ENCODE results near the gene RUNDC3A. TPM values are rescaled to one million over a fixed set of nuclear protein-coding genes. Genes with fewer than 3 reads are reported as not detected.

Gene RUNDC3A
- total and polyA plus RNA-seq, 8 donors: 0.43 to 40.8 (median 4.5) TPM; not detected in 1

DNA sequence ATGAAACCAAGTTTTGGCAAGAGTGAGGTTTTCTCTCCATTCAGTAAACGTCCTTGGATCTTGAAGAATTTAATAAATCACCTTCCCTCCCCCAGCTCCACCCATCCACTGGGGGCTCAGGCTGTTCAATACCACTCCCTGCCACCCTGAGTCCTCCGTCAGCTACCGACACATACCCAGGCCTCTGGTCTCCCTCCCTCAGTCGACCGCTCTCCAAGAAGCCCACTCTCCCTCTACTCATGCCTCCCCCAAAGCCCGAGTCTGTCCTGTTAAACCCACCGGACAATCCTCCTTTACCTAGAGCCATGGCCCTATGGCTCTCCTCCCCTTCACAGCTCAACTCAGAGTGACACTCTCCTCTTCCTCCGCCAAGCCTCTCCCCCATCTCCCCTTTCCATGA, 20.8 kb upstream of the RUNDC3A start:
- intact Hi-C loops (cut with DNase I; ENCODE audit: low total_unique reads): no loop called here
- Histone ChIP-seq H3K4me1 (no peaks in the 10 kb centered on the region), H3K9me3 (no peaks in the 10 kb centered on the region), H3K27me3 (no peaks in the 10 kb centered on the region), H3K4me3 (no peak overlapping the region), H3K27ac (no peak overlapping the region), H3K36me3 (no peaks in the 10 kb centered on the region)
- WGBS, 5 donors: 63 to 73% (median 71%) methylated on average over 8 of the region's 8 CpGs
- TF ChIP-seq EP300 (IDR thresholded peaks at IDR 0.05) (no peak), POLR2A (IDR thresholded peaks at IDR 0.05) (no peak), POLR2AphosphoS5 (IDR thresholded peaks at IDR 0.05) (no peak)
- TF ChIP-seq, protein P1, sequence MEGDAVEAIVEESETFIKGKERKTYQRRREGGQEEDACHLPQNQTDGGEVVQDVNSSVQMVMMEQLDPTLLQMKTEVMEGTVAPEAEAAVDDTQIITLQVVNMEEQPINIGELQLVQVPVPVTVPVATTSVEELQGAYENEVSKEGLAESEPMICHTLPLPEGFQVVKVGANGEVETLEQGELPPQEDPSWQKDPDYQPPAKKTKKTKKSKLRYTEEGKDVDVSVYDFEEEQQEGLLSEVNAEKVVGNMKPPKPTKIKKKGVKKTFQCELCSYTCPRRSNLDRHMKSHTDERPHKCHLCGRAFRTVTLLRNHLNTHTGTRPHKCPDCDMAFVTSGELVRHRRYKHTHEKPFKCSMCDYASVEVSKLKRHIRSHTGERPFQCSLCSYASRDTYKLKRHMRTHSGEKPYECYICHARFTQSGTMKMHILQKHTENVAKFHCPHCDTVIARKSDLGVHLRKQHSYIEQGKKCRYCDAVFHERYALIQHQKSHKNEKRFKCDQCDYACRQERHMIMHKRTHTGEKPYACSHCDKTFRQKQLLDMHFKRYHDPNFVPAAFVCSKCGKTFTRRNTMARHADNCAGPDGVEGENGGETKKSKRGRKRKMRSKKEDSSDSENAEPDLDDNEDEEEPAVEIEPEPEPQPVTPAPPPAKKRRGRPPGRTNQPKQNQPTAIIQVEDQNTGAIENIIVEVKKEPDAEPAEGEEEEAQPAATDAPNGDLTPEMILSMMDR (IDR thresholded peaks at IDR 0.05): no peak
- DNase-seq: no peak

DNA sequence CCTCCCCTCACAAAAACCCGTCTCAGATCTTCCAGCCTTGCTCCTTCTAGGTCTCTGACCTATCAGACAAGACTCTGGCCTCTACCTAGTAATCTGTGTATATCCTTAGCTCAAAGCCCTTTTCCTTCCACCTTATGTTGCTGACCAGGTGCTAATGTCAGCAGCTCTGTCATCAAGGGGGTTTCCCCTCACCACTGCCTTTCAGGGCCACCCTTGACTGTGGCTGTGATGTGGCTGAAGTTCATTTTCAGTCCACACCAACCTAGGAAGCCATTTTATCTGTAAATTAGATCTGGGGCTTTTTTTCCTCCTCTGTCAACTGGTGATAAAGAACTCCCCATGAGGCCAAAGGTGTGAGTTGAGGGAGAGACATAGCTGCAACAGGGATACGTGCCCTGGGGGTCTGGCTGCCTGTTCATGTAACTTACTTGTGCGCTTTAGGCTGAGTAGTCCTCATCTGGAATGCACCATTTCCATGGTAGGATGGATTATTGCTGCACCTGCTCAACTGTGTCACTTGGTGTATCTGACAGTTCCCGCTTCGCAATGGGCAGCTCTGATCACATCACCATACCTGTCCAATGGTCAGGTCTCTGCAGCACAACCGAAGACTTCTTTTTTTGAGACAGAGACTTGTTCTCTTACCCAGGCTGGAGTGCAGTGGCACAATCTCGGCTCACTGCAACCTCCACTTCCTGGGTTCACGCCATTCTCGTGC, 14.7 kb upstream of the RUNDC3A start:
- TF ChIP-seq POLR2AphosphoS5 (IDR thresholded peaks at IDR 0.05): no peak
- DNase-seq: no peak
- WGBS, 5 donors: 77 to 88% (median 84%) methylated on average over 9 of the region's 9 CpGs
- H3K9me3 ChIP-seq: no peaks in the 10 kb centered on the region
- no peaks in the 10 kb centered on the region for H3K36me3 ChIP-seq
- H3K27me3 ChIP-seq: peaks cover 0 to 8% (median 0%) of the 10 kb centered on the region in 3 donors
- H3K27ac ChIP-seq: no peak overlapping the region
- intact Hi-C loops (cut with DNase I; ENCODE audit: low total_unique reads): no loop called here
- H3K4me3 ChIP-seq: no peak overlapping the region
- H3K4me1 ChIP-seq: no peaks in the 10 kb centered on the region

DNA sequence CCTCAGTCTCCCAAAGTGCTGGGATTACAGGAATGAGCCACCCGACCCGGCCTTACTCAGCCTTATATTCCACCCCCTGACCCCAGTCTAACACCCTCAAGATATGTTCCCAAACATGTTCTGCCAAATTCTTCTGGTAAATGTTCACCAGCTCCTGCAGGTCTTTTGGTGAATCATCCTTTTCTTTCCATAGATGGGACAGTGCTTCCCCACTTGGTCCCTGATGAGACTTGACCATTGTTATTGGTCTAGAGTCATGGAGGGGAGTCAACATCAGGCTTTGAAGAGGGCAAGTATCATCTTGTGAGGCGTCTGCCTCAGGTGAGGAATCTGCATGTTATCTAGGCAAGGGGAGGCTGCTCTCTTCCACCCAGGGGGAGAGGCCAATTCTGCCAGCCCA, 10.4 kb upstream of the RUNDC3A start:
- H3K4me1 ChIP-seq: no peaks in the 10 kb centered on the region
- no peak overlapping the region for H3K4me3 ChIP-seq
- intact Hi-C loops (cut with DNase I; ENCODE audit: low total_unique reads): no loop called here
- peaks cover 0 to 19% (median 8%) of the 10 kb centered on the region in 3 donors for H3K27me3 ChIP-seq
- H3K9me3 ChIP-seq: no peaks in the 10 kb centered on the region
- H3K27ac ChIP-seq: no peak overlapping the region
- 67 to 83% (median 76%) methylated on average over 3 of the region's 3 CpGs for WGBS, 5 donors
- H3K36me3 ChIP-seq: no peaks in the 10 kb centered on the region
- TF ChIP-seq POLR2AphosphoS5 (IDR thresholded peaks at IDR 0.05): no peak
- TF ChIP-seq POLR2A (IDR thresholded peaks at IDR 0.05): no peak
- TF ChIP-seq, protein P1 (IDR thresholded peaks at IDR 0.05): no peak
- no peak for TF ChIP-seq EP300 (IDR thresholded peaks at IDR 0.05)
- no peak for DNase-seq

DNA sequence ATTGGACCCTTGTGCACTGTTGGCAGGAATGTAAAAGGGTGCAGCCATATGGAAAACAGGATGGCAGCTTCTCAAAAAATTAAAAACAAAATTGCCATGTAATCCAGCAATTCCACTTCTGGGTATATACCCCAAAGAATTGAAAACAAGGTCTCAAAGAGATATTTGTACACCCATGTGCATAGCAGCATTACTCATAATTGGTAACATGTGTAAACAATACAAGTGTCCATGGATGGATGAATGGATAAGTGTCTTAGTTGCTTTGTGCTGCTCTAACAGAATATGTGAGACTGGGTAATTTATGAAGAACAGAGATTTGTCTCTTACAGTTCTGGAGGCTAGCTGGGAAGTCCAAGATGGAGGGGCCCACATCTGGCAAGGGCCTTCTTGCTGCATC, 3.8 kb upstream of the RUNDC3A start:
- DNase-seq: no peak
- Histone ChIP-seq H3K36me3 (no peaks in the 10 kb centered on the region), H3K4me1 (peaks cover 17 to 24% (median 20%) of the 10 kb centered on the region in 4 donors), H3K27me3 (peaks cover 0 to 79% (median 20%) of the 10 kb centered on the region in 3 donors), H3K4me3 (no peak overlapping the region), H3K27ac (no peak overlapping the region), H3K9me3 (no peaks in the 10 kb centered on the region)
- intact Hi-C loops (cut with DNase I; ENCODE audit: low total_unique reads): no loop called here
- no peak for TF ChIP-seq POLR2AphosphoS5 (IDR thresholded peaks at IDR 0.05)
- no peak for TF ChIP-seq EP300 (IDR thresholded peaks at IDR 0.05)
- TF ChIP-seq, protein P1 (IDR thresholded peaks at IDR 0.05): no peak
- no peak for TF ChIP-seq POLR2A (IDR thresholded peaks at IDR 0.05)
